HEK293 (cell line): ENCODE measurements around the gene SLC25A12.

Experiments
- CTCF ChIP-seq: fragments of 450-650 bp; formaldehyde crosslinking; IDR thresholded peaks from 2 replicates; pipeline ENCODE4 v1.5.1; 2016; ENCODE audit warnings: missing biosample characterization, missing genetic modification characterization
- GLI4 ChIP-seq: fragments of 450-650 bp; formaldehyde crosslinking; IDR thresholded peaks from 2 replicates; pipeline ENCODE4 v1.5.1; 2016; ENCODE audit warnings: missing biosample characterization, missing genetic modification characterization
- GLIS2 ChIP-seq: fragments of 450-650 bp; formaldehyde crosslinking; IDR thresholded peaks from 2 replicates; pipeline ENCODE4 v1.5.1; 2016; ENCODE audit warnings: missing biosample characterization, missing genetic modification characterization
- HOXA7 ChIP-seq: sonication (generic); formaldehyde crosslinking; IDR thresholded peaks from 2 replicates; pipeline ENCODE4 v1.8.1; 2022; ENCODE audit warnings: missing genetic modification reagents, borderline replicate concordance
- HOXC10 ChIP-seq: sonication (generic); formaldehyde crosslinking; IDR thresholded peaks from 2 replicates; pipeline ENCODE4 v1.8.1; 2023; ENCODE audit warnings: mild to moderate bottlenecking, missing genetic modification reagents
- PATZ1 ChIP-seq: fragments of 450-650 bp; formaldehyde crosslinking; IDR thresholded peaks from 2 replicates; pipeline ENCODE4 v1.5.1; 2016; ENCODE audit warnings: missing biosample characterization, missing genetic modification characterization
- PRDM6 ChIP-seq: fragments of 450-650 bp; formaldehyde crosslinking; IDR thresholded peaks from 2 replicates; pipeline ENCODE4 v1.5.1; 2017; ENCODE audit warnings: missing biosample characterization, missing genetic modification characterization
- RBAK ChIP-seq: fragments of 450-650 bp; formaldehyde crosslinking; IDR thresholded peaks from 2 replicates; pipeline ENCODE4 v1.5.1; 2016; ENCODE audit warnings: missing biosample characterization, missing genetic modification characterization
- SALL2 ChIP-seq: fragments of 450-650 bp; formaldehyde crosslinking; IDR thresholded peaks from 2 replicates; pipeline ENCODE4 v1.5.0; 2017; ENCODE audit warnings: missing biosample characterization, mild to moderate bottlenecking, missing genetic modification characterization, borderline replicate concordance
- SETDB1 ChIP-seq: IDR thresholded peaks from one replicate; pipeline ENCODE4 v1.6.1; 2017; ENCODE audit warnings: mild to moderate bottlenecking, low read length, moderate library complexity, mixed read lengths; ENCODE audit not compliant: insufficient read length
- SP7 ChIP-seq: fragments of 450-650 bp; formaldehyde crosslinking; IDR thresholded peaks from 2 replicates; pipeline ENCODE4 v1.5.1; 2016; ENCODE audit warnings: missing biosample characterization, missing genetic modification characterization
- TSHZ1 ChIP-seq: fragments of 450-650 bp; formaldehyde crosslinking; IDR thresholded peaks from 2 replicates; pipeline ENCODE4 v1.5.1; 2016; ENCODE audit warnings: missing biosample characterization, missing genetic modification characterization, borderline replicate concordance
- WT1 ChIP-seq: fragments of 450-650 bp; formaldehyde crosslinking; IDR thresholded peaks from 2 replicates; pipeline ENCODE4 v1.5.1; 2016; ENCODE audit warnings: missing biosample characterization, missing genetic modification characterization
- ZFP3 ChIP-seq: fragments of 450-650 bp; formaldehyde crosslinking; IDR thresholded peaks from 2 replicates; pipeline ENCODE4 v1.5.1; 2016; ENCODE audit warnings: low read depth, missing biosample characterization, missing genetic modification characterization
- ZFP69B ChIP-seq: fragments of 450-650 bp; formaldehyde crosslinking; IDR thresholded peaks from 2 replicates; pipeline ENCODE4 v1.5.1; 2016; ENCODE audit warnings: missing biosample characterization, missing genetic modification characterization
- ZNF174 ChIP-seq: fragments of 450-650 bp; formaldehyde crosslinking; IDR thresholded peaks from 2 replicates; pipeline ENCODE4 v1.5.0; 2017; ENCODE audit warnings: missing biosample characterization, mild to moderate bottlenecking, missing genetic modification characterization
- ZNF184 ChIP-seq: fragments of 450-650 bp; IDR thresholded peaks from 2 replicates; pipeline ENCODE4 v1.5.1; 2018; ENCODE audit warnings: missing biosample characterization, mild to moderate bottlenecking, missing genetic modification characterization
- ZNF24 ChIP-seq: fragments of 450-650 bp; formaldehyde crosslinking; IDR thresholded peaks from 2 replicates; pipeline ENCODE4 v1.5.1; 2016; ENCODE audit warnings: missing biosample characterization, missing genetic modification characterization
- ZNF341 ChIP-seq: fragments of 450-650 bp; formaldehyde crosslinking; IDR thresholded peaks from 2 replicates; pipeline ENCODE4; 2016; ENCODE audit warnings: low read depth, missing biosample characterization, missing genetic modification characterization
- ZNF423 ChIP-seq: fragments of 450-650 bp; formaldehyde crosslinking; IDR thresholded peaks from 2 replicates; pipeline ENCODE4 v1.5.1; 2016; ENCODE audit warnings: missing biosample characterization, missing genetic modification characterization
- ZNF473 ChIP-seq: fragments of 450-650 bp; formaldehyde crosslinking; IDR thresholded peaks from 2 replicates; pipeline ENCODE4 v1.5.1; 2017; ENCODE audit warnings: missing biosample characterization, missing genetic modification characterization
- ZNF518A ChIP-seq: fragments of 450-650 bp; formaldehyde crosslinking; conservative IDR thresholded peaks from 2 replicates; pipeline ENCODE4 v1.5.1; 2016; ENCODE audit warnings: low read depth, missing biosample characterization, missing genetic modification characterization
- ZNF585B ChIP-seq: fragments of 450-650 bp; formaldehyde crosslinking; IDR thresholded peaks from 2 replicates; pipeline ENCODE4 v1.5.1; 2016; ENCODE audit warnings: missing biosample characterization, missing genetic modification characterization
- ZNF629 ChIP-seq: fragments of 450-650 bp; formaldehyde crosslinking; IDR thresholded peaks from 2 replicates; pipeline ENCODE4 v1.5.1; 2017; ENCODE audit warnings: missing biosample characterization, missing genetic modification characterization
- ZNF785 ChIP-seq: fragments of 450-650 bp; formaldehyde crosslinking; IDR thresholded peaks from 2 replicates; pipeline ENCODE4 v1.5.1; 2016; ENCODE audit warnings: missing biosample characterization, missing genetic modification characterization

The SLC25A12 gene

GRCh38 chr2:171922230-171923022 lies 28.4 kb upstream of the SLC25A12 start, which contains the start of gene HAT1 (continued):
- TF ChIP-seq PATZ1 (tag by site-specific recombination) (peak; percentile 82), ZNF184 (tag by site-specific recombination) (no peak), ZNF174 (tag by site-specific recombination) (no peak), ZNF473 (tag by site-specific recombination) (no peak), TSHZ1 (tag by site-specific recombination) (no peak), ZFP3 (tag by site-specific recombination) (no peak), CTCF (tag by site-specific recombination) (peak; percentile 32), GLI4 (tag by site-specific recombination) (no peak), ZNF518A (tag by site-specific recombination) (peak; percentile 32; the same call in 1 of the 2 replicates), PRDM6 (no peak), RBAK (tag by site-specific recombination) (no peak), HOXC10 (CRISPR knock-in tag) (no peak), ZNF585B (no peak), SALL2 (no peak), ZNF341 (tag by site-specific recombination) (peak; percentile 4; the same call in 1 of the 2 replicates), ZNF423 (tag by site-specific recombination) (no peak), ZFP69B (tag by site-specific recombination) (no peak), ZNF785 (tag by site-specific recombination) (no peak), SP7 (peak; percentile 63), ZNF24 (tag by site-specific recombination) (0 out of 2 replicates have a peak, but pooled peaks have one; percentile 56), ZNF629 (tag by site-specific recombination) (peak; percentile 100), HOXA7 (CRISPR knock-in tag) (no peak), GLIS2 (tag by site-specific recombination) (peak; percentile 71), SETDB1 (peak; percentile 18), WT1 (no peak)
